Mononuclear cell (primary cell): ENCODE results near the gene FCN2. TPM values are rescaled to one million over a fixed set of nuclear protein-coding genes. Genes with fewer than 3 reads are reported as not detected.

Experiments used
- H3K27me3 ChIP-seq: 2 replicates; pipeline ENCODE4 v1.6.0; 2011; ENCODE audit warnings: low read length, control low read depth; ENCODE audit not compliant: insufficient read depth
- H3K4me1 ChIP-seq: 2 replicates; pipeline ENCODE4 v1.5.1; 2011; ENCODE audit warnings: mild to moderate bottlenecking, low read length, control low read depth; ENCODE audit not compliant: insufficient read depth
- H3K4me3 ChIP-seq: 2 replicates; pipeline ENCODE4 v1.5.1; 2011; ENCODE audit warnings: mild to moderate bottlenecking, low read length, moderate library complexity
- H3K9me3 ChIP-seq: 2 replicates; pipeline ENCODE4 v1.5.1; 2011; ENCODE audit warnings: low read depth, mild to moderate bottlenecking, control low read depth, low read length
- total RNA-seq: library from RNA; depleted of rRNA; stranded (reverse); fragments of >200 nt; gene quantifications from one replicate; pipeline ENCODE4 v1.2.3, GENCODE V29; 2012

Gene FCN2
- total RNA-seq, 1 donor, result not detected

- Histone ChIP-seq H3K9me3 (no peaks in the 10 kb centered on the region), H3K4me3 (no peak overlapping the region), H3K27me3 (no peaks in the 10 kb centered on the region)
These were observed 6.6 kb downstream of the FCN2 start for GRCh38 chr9:134887219-134887618.

GRCh38 chr9:134887686-134888602, 7.3 kb downstream of the FCN2 start:
- Histone ChIP-seq H3K27me3 (no peaks in the 10 kb centered on the region), H3K4me3 (no peak overlapping the region), H3K4me1 (peaks cover 22% of the 10 kb centered on the region), H3K9me3 (no peaks in the 10 kb centered on the region)

More at GRCh38 chr9:134887219-134887618, 6.6 kb downstream of the FCN2 start:
- H3K4me1 ChIP-seq, result peaks cover 20% of the 10 kb centered on the region

- Histone ChIP-seq H3K4me3 (no peak overlapping the region), H3K9me3 (no peaks in the 10 kb centered on the region), H3K4me1 (peaks cover 22% of the 10 kb centered on the region), H3K27me3 (no peaks in the 10 kb centered on the region)
These were observed 8.1 kb downstream of the FCN2 start for GRCh38 chr9:134888603-134889190.

- Histone ChIP-seq H3K27me3 (no peaks in the 10 kb centered on the region), H3K4me3 (no peak overlapping the region), H3K4me1 (peaks cover 22% of the 10 kb centered on the region)
These were observed 9.0 kb downstream of the FCN2 start for GRCh38 chr9:134889386-134890154.

GRCh38 chr9:134890155-134890495, 9.5 kb downstream of the FCN2 start:
- no peaks in the 10 kb centered on the region for H3K27me3 ChIP-seq
- H3K4me3 ChIP-seq, result no peak overlapping the region
- peaks cover 22% of the 10 kb centered on the region for H3K4me1 ChIP-seq
- H3K9me3 ChIP-seq, result no peaks in the 10 kb centered on the region

More at GRCh38 chr9:134889386-134890154, 9.0 kb downstream of the FCN2 start:
- no peaks in the 10 kb centered on the region for H3K9me3 ChIP-seq

- Histone ChIP-seq H3K27me3 (no peaks in the 10 kb centered on the region), H3K4me3 (no peak overlapping the region), H3K4me1 (peaks cover 22% of the 10 kb centered on the region), H3K9me3 (no peaks in the 10 kb centered on the region)
These were observed 10.4 kb downstream of the FCN2 start for GRCh38 chr9:134891053-134891452.

GRCh38 chr9:134891713-134892112, 11.1 kb downstream of the FCN2 start:
- peaks cover 22% of the 10 kb centered on the region for H3K4me1 ChIP-seq
- H3K27me3 ChIP-seq, result no peaks in the 10 kb centered on the region
- no peaks in the 10 kb centered on the region for H3K9me3 ChIP-seq
- H3K4me3 ChIP-seq, result no peak overlapping the region

- H3K9me3 ChIP-seq, result no peaks in the 10 kb centered on the region
- peaks cover 22% of the 10 kb centered on the region for H3K4me1 ChIP-seq
- H3K4me3 ChIP-seq, result no peak overlapping the region
- H3K27me3 ChIP-seq, result no peaks in the 10 kb centered on the region
These were observed 11.6 kb downstream of the FCN2 start for GRCh38 chr9:134892221-134892620.

GRCh38 chr9:134892820-134893420, 12.3 kb downstream of the FCN2 start:
- Histone ChIP-seq H3K27me3 (no peaks in the 10 kb centered on the region), H3K9me3 (no peaks in the 10 kb centered on the region), H3K4me3 (no peak overlapping the region), H3K4me1 (peaks cover 16% of the 10 kb centered on the region)

GRCh38 chr9:134894136-134894860, 13.7 kb downstream of the FCN2 start:
- Histone ChIP-seq H3K4me3 (no peak overlapping the region), H3K9me3 (peaks cover 2% of the 10 kb centered on the region), H3K4me1 (peaks cover 14% of the 10 kb centered on the region), H3K27me3 (peaks cover 2% of the 10 kb centered on the region)

- peaks cover 2% of the 10 kb centered on the region for H3K27me3 ChIP-seq
- H3K9me3 ChIP-seq, result peaks cover 10% of the 10 kb centered on the region
- H3K4me1 ChIP-seq, result peaks cover 14% of the 10 kb centered on the region
- no peak overlapping the region for H3K4me3 ChIP-seq
These were observed 14.5 kb downstream of the FCN2 start for GRCh38 chr9:134895097-134895496.

- H3K9me3 ChIP-seq, result peaks cover 10% of the 10 kb centered on the region
- H3K4me3 ChIP-seq, result no peak overlapping the region
- peaks cover 14% of the 10 kb centered on the region for H3K4me1 ChIP-seq
- peaks cover 2% of the 10 kb centered on the region for H3K27me3 ChIP-seq
These were observed 14.9 kb downstream of the FCN2 start for GRCh38 chr9:134895567-134895907.

GRCh38 chr9:134895908-134896833, 15.6 kb downstream of the FCN2 start:
- peaks cover 2% of the 10 kb centered on the region for H3K27me3 ChIP-seq
- peaks cover 9% of the 10 kb centered on the region for H3K4me1 ChIP-seq
- peaks cover 10% of the 10 kb centered on the region for H3K9me3 ChIP-seq
- no peak overlapping the region for H3K4me3 ChIP-seq
